Measurements from ENCODE around the gene HCRTR1. TPM values are rescaled to one million over a fixed set of nuclear protein-coding genes. Genes with fewer than 3 reads are reported as not detected.

HCRTR1 gene
- total and polyA plus RNA-seq, 2 of the 8 experiments (the other 6 are each of a cell fraction or from before 2014, with no cell fraction given) = 0.35 to 0.39 TPM

DNA sequence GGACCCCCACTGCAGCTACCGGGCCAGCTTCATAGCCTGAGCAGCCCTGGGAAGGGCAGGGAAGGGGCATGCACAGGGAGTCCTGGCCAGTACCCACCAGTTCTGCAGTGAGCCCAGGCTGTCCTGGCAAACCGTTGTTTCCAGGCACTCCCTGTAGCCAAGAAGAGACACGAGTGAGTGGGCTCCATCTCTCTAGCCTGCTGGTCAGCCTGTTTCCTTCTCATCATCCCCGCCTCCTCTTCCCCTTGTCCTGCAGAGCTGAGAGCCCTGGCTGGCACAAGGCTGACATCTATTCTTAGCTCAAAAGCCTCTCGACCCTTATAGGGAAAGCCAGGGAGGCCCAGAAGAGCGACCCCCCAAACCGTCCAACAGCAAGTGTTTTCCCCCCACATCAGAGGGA, 57.7 kb downstream of the HCRTR1 start:
- CTCF ChIA-PET (ENCODE audit: partially characterized antibody) = interaction anchor here (0.6 to 24.1 kb wide), 9 partner anchors 7 to 114 kb away, joined by 3 to 370 read pairs (median 8); partner anchors contain the start of gene COL16A1
- no peaks in the 10 kb centered on the region for H3K79me2 ChIP-seq (ENCODE audit: control insufficient read depth in 1 of 2, insufficient read depth in 2 of 2, low read length in 2 of 2)
- H4K5ac ChIP-seq (ENCODE audit: insufficient read length, low read depth, low read length) = no peak overlapping the region
- no peak overlapping the region for H3K18ac ChIP-seq (ENCODE audit: extremely low read depth, low read length)
- no peak overlapping the region for H2BK15ac ChIP-seq (ENCODE audit: low read length)
- FAIRE-seq (no peak), DNase-seq (ENCODE audit: low read depth in 1 of 2, low spot score in 2 of 2) (no peak)
- H3K23me2 ChIP-seq (ENCODE audit: low read depth, low read length) = no peaks in the 10 kb centered on the region
- no peak overlapping the region for H2BK120ac ChIP-seq (replicated peaks; ENCODE audit: low read depth, low read length)
- no peak overlapping the region for H3K56ac ChIP-seq (replicated peaks; ENCODE audit: insufficient read length, low read depth, low read length)
- H3K36me3 ChIP-seq (ENCODE audit: control insufficient read depth in 2 of 4, insufficient read depth in 4 of 4, low read length in 3 of 4) = no peaks in the 10 kb centered on the region
- H3K27me3 ChIP-seq (replicated peaks in 1 of 4; ENCODE audit: control insufficient read depth in 3 of 4, extremely low read depth in 1 of 4, insufficient read depth in 3 of 4, low read length in 3 of 4) = no peaks in the 10 kb centered on the region
- no peak overlapping the region for H3K23ac ChIP-seq (ENCODE audit: insufficient read length)
- H3K4ac ChIP-seq (replicated peaks; ENCODE audit: insufficient read length, low read depth, low read length) = no peak overlapping the region
- H2AK5ac ChIP-seq (ENCODE audit: low read depth, low read length) = no peak overlapping the region
- H2BK12ac ChIP-seq (ENCODE audit: low read depth, low read length) = no peak overlapping the region
- no peaks in the 10 kb centered on the region for H3K9me3 ChIP-seq (ENCODE audit: insufficient read depth in 2 of 2, low read depth in 1 of 2, low read length in 1 of 2)
- no peak overlapping the region for H3K27ac ChIP-seq (ENCODE audit: low read depth, low read length)
- 81% methylated on average over 7 of the region's 7 CpGs; no CpG with 5 or more reads in 1 of the 2 experiments for WGBS, 2 experiments (ENCODE audit: extremely low coverage in 1 of 2, insufficient coverage in 1 of 2, insufficient read length in 1 of 2, insufficient replicate concordance in 2 of 2, low coverage in 1 of 2, low lambda C conversion rate in 2 of 2, missing lambda C conversion rate in 1 of 2)
- H4K20me1 ChIP-seq (replicated peaks in 1 of 2; ENCODE audit: control insufficient read depth in 1 of 2, insufficient read depth in 2 of 2, low read length in 2 of 2) = peaks cover 0 to 1% of the 10 kb centered on the region in 2 experiments
- H2AFZ ChIP-seq (ENCODE audit: low read length) = no peak overlapping the region
- H2BK20ac ChIP-seq (ENCODE audit: low read length) = no peak overlapping the region
- H4K91ac ChIP-seq (replicated peaks; ENCODE audit: insufficient read length, low read length) = peak overlapping the region; percentile 33
- H3K4me1 ChIP-seq (replicated peaks in 1 of 4; ENCODE audit: control insufficient read depth in 3 of 4, insufficient read depth in 4 of 4, low read length in 3 of 4) = peaks cover 0 to 4% (median 3%) of the 10 kb centered on the region in 4 experiments; a peak in 4 of 7 replicates
- no peak overlapping the region for H3K4me3 ChIP-seq (ENCODE audit: extremely low read depth in 1 of 4, insufficient read depth in 2 of 4, low read depth in 3 of 4, low read length in 4 of 4)
- no peak overlapping the region; the same call in 1 of the 2 replicates for H4K8ac ChIP-seq (ENCODE audit: extremely low read depth, insufficient read depth, low read length)
- H3K79me1 ChIP-seq (ENCODE audit: low read depth, low read length) = no peaks in the 10 kb centered on the region
- no peak overlapping the region for H3K4me2 ChIP-seq (ENCODE audit: insufficient read depth in 1 of 2, low read depth in 2 of 2, low read length in 2 of 2)
- no peak overlapping the region for H3K9ac ChIP-seq (replicated peaks in 1 of 4; ENCODE audit: extremely low read depth in 1 of 4, low read depth in 3 of 4, low read length in 3 of 4)
- POLR2A ChIA-PET (ENCODE audit: partially characterized antibody) = interaction anchor here (1.1 to 1.6 kb wide), 3 partner anchors 13 to 267 kb away, joined by 3 to 5 read pairs (median 4); no protein-coding TSS in a partner anchor
- H3K14ac ChIP-seq (ENCODE audit: insufficient read length) = no peak overlapping the region
- H2BK5ac ChIP-seq (ENCODE audit: low read depth, low read length) = no peak overlapping the region
- TF ChIP-seq CBX8 (IDR thresholded peaks at IDR 0.05; ENCODE audit: borderline replicate concordance, low read depth, low read length) (no peak), RNF2 (IDR thresholded peaks at IDR 0.05; ENCODE audit: borderline replicate concordance, low read depth, low read length, missing control alignments, poor library complexity, severe bottlenecking) (no peak), SP1 (IDR thresholded peaks at IDR 0.05; ENCODE audit: low read depth, low read length) (no peak), TAF1 (IDR thresholded peaks at IDR 0.05; ENCODE audit: low read depth, low read length) (no peak), TEAD4 (IDR thresholded peaks at IDR 0.05; ENCODE audit: low read depth, low read length) (no peak), KDM4A (IDR thresholded peaks at IDR 0.05; ENCODE audit: low read depth, low read length, severe bottlenecking) (no peak), SIX5 (IDR thresholded peaks at IDR 0.05; ENCODE audit: low read depth, low read length) (no peak), FOSL1 (IDR thresholded peaks at IDR 0.05; ENCODE audit: insufficient read depth, low read depth, low read length) (no peak), SRF (IDR thresholded peaks at IDR 0.05; ENCODE audit: low read depth, low read length) (no peak), HDAC2 (IDR thresholded peaks at IDR 0.05; ENCODE audit: borderline replicate concordance in 1 of 2, low read depth in 2 of 2, low read length in 2 of 2) (no peak), RFX5 (IDR thresholded peaks at IDR 0.05; ENCODE audit: borderline replicate concordance, low read depth, low read length) (no peak)
- TF ChIP-seq, protein P1, sequence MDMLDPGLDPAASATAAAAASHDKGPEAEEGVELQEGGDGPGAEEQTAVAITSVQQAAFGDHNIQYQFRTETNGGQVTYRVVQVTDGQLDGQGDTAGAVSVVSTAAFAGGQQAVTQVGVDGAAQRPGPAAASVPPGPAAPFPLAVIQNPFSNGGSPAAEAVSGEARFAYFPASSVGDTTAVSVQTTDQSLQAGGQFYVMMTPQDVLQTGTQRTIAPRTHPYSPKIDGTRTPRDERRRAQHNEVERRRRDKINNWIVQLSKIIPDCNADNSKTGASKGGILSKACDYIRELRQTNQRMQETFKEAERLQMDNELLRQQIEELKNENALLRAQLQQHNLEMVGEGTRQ (IDR thresholded peaks at IDR 0.05; ENCODE audit: low read length) = no peak
